ENCODE results near the gene ELK4.

ELK4 gene

DNA sequence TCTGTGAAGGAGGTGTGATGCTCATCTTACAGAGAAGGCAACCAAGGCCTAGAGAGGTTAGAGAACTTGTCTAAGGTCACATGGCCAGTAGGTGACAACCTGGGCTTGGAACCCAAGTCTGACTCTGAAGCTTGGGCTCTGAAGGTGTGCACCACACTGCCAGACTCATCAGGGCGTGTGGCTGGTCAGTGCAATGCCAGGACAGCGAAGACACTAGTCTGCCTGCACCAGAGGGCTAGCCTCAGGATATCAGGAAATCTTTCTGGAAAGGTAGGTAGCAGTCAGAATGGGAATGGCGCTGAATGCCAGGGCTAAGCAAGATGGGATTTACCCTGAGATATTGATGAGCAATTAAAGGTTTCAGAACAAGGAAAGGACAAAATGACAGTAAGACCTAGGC is 34.9 kb downstream of the ELK4 start:
- TF ChIP-seq YY1 (IDR thresholded peaks at IDR 0.05; ENCODE audit: low read depth) (no peak), TCF12 (IDR thresholded peaks at IDR 0.05; ENCODE audit: low read depth) (no peak), EP300 (IDR thresholded peaks at IDR 0.05; ENCODE audit: borderline replicate concordance) (no peak), ZBTB7A (IDR thresholded peaks at IDR 0.05; ENCODE audit: low read depth) (no peak), CEBPB (IDR thresholded peaks at IDR 0.05) (no peak), FOXM1 (IDR thresholded peaks at IDR 0.05; ENCODE audit: borderline replicate concordance, low read depth) (no peak), CREB1 (IDR thresholded peaks at IDR 0.05; ENCODE audit: low read depth) (no peak), NFIC (IDR thresholded peaks at IDR 0.05) (no peak), TAF1 (IDR thresholded peaks at IDR 0.05; ENCODE audit: low read depth) (no peak), TEAD4 (IDR thresholded peaks at IDR 0.05) (no peak), EGR1 (IDR thresholded peaks at IDR 0.05) (no peak)
- TF ChIP-seq, protein P1, sequence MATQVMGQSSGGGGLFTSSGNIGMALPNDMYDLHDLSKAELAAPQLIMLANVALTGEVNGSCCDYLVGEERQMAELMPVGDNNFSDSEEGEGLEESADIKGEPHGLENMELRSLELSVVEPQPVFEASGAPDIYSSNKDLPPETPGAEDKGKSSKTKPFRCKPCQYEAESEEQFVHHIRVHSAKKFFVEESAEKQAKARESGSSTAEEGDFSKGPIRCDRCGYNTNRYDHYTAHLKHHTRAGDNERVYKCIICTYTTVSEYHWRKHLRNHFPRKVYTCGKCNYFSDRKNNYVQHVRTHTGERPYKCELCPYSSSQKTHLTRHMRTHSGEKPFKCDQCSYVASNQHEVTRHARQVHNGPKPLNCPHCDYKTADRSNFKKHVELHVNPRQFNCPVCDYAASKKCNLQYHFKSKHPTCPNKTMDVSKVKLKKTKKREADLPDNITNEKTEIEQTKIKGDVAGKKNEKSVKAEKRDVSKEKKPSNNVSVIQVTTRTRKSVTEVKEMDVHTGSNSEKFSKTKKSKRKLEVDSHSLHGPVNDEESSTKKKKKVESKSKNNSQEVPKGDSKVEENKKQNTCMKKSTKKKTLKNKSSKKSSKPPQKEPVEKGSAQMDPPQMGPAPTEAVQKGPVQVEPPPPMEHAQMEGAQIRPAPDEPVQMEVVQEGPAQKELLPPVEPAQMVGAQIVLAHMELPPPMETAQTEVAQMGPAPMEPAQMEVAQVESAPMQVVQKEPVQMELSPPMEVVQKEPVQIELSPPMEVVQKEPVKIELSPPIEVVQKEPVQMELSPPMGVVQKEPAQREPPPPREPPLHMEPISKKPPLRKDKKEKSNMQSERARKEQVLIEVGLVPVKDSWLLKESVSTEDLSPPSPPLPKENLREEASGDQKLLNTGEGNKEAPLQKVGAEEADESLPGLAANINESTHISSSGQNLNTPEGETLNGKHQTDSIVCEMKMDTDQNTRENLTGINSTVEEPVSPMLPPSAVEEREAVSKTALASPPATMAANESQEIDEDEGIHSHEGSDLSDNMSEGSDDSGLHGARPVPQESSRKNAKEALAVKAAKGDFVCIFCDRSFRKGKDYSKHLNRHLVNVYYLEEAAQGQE (IDR thresholded peaks at IDR 0.05; ENCODE audit: low read depth): no peak
- TF ChIP-seq, protein P2, sequence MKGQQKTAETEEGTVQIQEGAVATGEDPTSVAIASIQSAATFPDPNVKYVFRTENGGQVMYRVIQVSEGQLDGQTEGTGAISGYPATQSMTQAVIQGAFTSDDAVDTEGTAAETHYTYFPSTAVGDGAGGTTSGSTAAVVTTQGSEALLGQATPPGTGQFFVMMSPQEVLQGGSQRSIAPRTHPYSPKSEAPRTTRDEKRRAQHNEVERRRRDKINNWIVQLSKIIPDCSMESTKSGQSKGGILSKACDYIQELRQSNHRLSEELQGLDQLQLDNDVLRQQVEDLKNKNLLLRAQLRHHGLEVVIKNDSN (IDR thresholded peaks at IDR 0.05): no peak

DNA sequence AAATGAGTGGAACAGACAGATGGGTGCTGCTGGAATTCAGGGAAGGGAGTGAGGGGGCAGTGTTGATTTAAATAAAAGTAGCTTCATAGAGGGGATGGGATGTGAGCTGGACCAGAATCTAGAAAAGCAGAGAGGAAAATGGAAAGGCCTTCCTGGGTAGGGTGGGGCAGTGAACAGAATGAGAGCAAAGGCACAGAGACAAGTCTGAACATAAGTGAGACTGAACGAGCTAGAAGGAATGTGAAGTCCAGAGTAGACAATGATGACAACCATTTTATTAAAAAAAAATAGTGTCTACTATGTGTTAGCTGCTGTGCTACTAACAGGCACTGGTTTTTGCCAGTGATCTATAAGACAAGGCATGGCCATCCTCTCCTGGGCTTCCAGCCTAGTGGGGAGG is 36.0 kb downstream of the ELK4 start:
- TF ChIP-seq NFIC (IDR thresholded peaks at IDR 0.05) (no peak), CREB1 (IDR thresholded peaks at IDR 0.05; ENCODE audit: low read depth) (no peak), TCF12 (IDR thresholded peaks at IDR 0.05; ENCODE audit: low read depth) (no peak), TAF1 (IDR thresholded peaks at IDR 0.05; ENCODE audit: low read depth) (no peak), CEBPB (IDR thresholded peaks at IDR 0.05) (no peak), YY1 (IDR thresholded peaks at IDR 0.05; ENCODE audit: low read depth) (no peak), ZBTB7A (IDR thresholded peaks at IDR 0.05; ENCODE audit: low read depth) (no peak), FOXM1 (IDR thresholded peaks at IDR 0.05; ENCODE audit: borderline replicate concordance, low read depth) (no peak), TEAD4 (IDR thresholded peaks at IDR 0.05) (no peak)
- TF ChIP-seq, protein P3, sequence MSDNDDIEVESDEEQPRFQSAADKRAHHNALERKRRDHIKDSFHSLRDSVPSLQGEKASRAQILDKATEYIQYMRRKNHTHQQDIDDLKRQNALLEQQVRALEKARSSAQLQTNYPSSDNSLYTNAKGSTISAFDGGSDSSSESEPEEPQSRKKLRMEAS (IDR thresholded peaks at IDR 0.05): no peak
- TF ChIP-seq, protein P2 (IDR thresholded peaks at IDR 0.05): no peak
- TF ChIP-seq, protein P1 (IDR thresholded peaks at IDR 0.05; ENCODE audit: low read depth): no peak

DNA sequence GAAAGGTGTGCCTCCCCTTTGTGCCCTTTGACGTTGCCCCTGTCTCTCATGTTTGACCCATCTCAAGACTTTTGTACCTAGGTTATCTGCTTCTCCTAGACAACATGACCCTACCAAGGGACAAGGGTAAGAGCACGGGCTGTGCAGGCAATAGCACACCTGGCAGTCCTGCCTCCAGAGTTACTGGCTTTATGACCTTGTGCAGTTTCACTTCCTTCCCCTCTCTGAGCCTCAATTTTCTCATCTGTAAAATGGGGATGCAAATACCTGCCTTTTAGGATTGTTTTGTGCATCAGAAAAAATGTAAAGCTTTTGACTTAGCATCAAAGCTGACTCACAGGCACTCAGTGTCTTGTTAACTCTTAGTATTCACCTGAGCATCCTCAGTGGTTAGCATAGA is 36.4 kb downstream of the ELK4 start:
- TF ChIP-seq TAF1 (IDR thresholded peaks at IDR 0.05; ENCODE audit: low read depth): no peak

DNA sequence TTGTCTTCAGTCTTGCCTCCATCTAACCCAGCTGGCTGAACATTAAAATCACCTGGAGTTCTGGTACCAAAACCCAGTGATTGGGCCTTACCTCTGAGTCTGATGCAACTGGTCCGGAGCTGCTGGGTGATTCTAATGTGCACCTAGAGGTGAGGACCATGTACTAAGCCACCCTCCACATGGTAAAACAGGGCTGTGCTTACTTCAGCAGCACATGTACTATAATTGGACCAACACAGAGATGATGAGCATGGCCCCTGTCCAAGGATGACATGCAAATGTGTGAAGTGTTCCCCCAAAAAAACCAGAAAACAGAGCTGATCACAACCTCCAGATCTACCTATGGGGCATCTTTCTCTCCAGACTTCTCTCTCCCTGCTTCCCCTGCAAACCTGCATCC is 37.0 kb downstream of the ELK4 start:
- TF ChIP-seq FOXM1 (IDR thresholded peaks at IDR 0.05; ENCODE audit: borderline replicate concordance, low read depth): no peak
- no peak for TF ChIP-seq NFIC (IDR thresholded peaks at IDR 0.05)
- TF ChIP-seq TCF12 (IDR thresholded peaks at IDR 0.05; ENCODE audit: low read depth): no peak
- TF ChIP-seq, protein P1 (IDR thresholded peaks at IDR 0.05; ENCODE audit: low read depth): no peak
- no peak for TF ChIP-seq EGR1 (IDR thresholded peaks at IDR 0.05)
- TF ChIP-seq ZBTB7A (IDR thresholded peaks at IDR 0.05; ENCODE audit: low read depth): no peak
- TF ChIP-seq TEAD4 (IDR thresholded peaks at IDR 0.05): no peak
- TF ChIP-seq CREB1 (IDR thresholded peaks at IDR 0.05; ENCODE audit: low read depth): no peak

DNA sequence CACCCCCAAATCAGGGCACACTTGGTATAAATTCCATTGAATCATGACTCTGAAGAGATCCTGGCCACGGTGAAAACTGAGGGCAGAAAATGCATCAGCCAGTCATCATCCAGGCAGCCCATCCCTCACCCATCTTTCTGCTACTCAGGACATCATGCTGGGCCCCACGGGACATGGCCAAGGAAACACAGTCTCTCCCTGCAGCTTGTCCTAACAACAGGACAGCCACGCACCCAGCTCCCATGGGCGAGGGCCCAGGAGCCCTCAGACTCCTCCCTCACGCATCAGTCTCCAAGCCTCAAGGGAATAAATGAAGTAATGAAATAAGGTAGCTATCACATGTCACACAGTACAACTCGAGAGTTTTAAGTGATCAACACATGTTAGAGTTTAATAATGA is 37.8 kb downstream of the ELK4 start:
- TF ChIP-seq, protein P1 (IDR thresholded peaks at IDR 0.05; ENCODE audit: low read depth): no peak
- TF ChIP-seq EGR1 (IDR thresholded peaks at IDR 0.05) (no peak), RAD21 (IDR thresholded peaks at IDR 0.05; ENCODE audit: low read depth) (no peak), ZBTB7A (IDR thresholded peaks at IDR 0.05; ENCODE audit: low read depth) (no peak), FOXM1 (IDR thresholded peaks at IDR 0.05; ENCODE audit: borderline replicate concordance, low read depth) (no peak), YY1 (IDR thresholded peaks at IDR 0.05; ENCODE audit: low read depth) (no peak), TAF1 (IDR thresholded peaks at IDR 0.05; ENCODE audit: low read depth) (no peak), TCF12 (IDR thresholded peaks at IDR 0.05; ENCODE audit: low read depth) (no peak), CEBPB (IDR thresholded peaks at IDR 0.05) (no peak), CREB1 (IDR thresholded peaks at IDR 0.05; ENCODE audit: low read depth) (no peak), NFIC (IDR thresholded peaks at IDR 0.05) (no peak)
- TF ChIP-seq, protein P2 (IDR thresholded peaks at IDR 0.05): no peak
- TF ChIP-seq, protein P3 (IDR thresholded peaks at IDR 0.05): no peak

Data from Ishikawa (cell line).